GM12872 (cell line): ENCODE data around the gene RIBC1.

Experiments used
- CTCF ChIP-seq: IDR thresholded peaks from 3 replicates; pipeline ENCODE4 v1.5.1; 2011; ENCODE audit warnings: low read depth, mild to moderate bottlenecking, low read length, moderate library complexity; ENCODE audit not compliant: insufficient read depth

Gene RIBC1

GRCh38 chrX:53421772-53422085 lies 944 bp upstream of the RIBC1 start:
- TF ChIP-seq CTCF: no peak

- no peak for TF ChIP-seq CTCF
These were observed 400 bp upstream of the RIBC1 start, which contains the start of gene SMC1A for GRCh38 chrX:53422086-53422860. SMC1A (minus strand) TSS chrX:53422654; CDS start chrX:53422600, 54 bp downstream.

DNA sequence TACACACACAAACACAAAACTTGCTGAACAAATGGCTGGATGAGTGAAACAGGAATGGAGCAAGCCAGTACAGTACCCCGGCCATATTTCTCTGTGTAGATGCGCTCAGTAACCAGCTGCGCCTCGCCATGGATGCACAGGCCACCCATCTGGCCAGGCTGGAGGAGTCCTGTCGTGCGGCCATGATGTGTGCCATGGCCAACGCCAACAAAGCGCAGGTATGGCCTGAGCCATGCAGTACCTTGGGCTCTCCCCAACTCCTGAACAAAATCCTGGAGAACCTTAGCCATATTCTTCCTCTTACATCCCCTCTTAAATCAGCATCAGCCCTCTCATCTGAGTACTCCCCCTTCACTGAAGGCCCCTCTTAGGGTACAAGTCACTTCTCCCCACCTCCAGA lies 7.1 kb downstream of the RIBC1 start:
- TF ChIP-seq CTCF: no peak

DNA sequence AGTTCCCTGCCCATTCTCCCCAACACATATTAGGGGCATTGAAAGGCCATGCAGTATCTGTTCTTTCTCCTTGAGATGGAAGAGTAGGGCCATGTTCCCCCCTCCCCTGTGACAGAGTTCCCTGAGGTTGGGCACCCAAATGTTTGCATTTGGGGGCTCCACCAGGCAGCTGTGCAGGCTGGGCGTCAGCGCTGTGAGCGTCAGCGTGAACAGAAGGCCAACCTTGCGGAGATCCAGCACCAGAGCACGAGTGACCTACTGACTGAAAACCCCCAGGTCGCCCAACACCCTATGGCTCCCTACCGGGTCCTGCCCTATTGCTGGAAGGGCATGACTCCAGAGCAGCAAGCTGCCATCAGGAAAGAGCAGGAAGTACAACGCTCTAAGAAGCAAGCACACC lies 7.6 kb downstream of the RIBC1 start:
- no peak for TF ChIP-seq CTCF

- TF ChIP-seq CTCF: no peak
These were observed 11.3 kb downstream of the RIBC1 start, which contains the start of gene HSD17B10 for GRCh38 chrX:53433651-53434639. HSD17B10 (minus strand) TSS chrX:53434370; CDS start chrX:53434345, 25 bp downstream.

- TF ChIP-seq CTCF: peak; percentile 78
These were observed 13.3 kb downstream of the RIBC1 start for GRCh38 chrX:53435997-53436396.

DNA sequence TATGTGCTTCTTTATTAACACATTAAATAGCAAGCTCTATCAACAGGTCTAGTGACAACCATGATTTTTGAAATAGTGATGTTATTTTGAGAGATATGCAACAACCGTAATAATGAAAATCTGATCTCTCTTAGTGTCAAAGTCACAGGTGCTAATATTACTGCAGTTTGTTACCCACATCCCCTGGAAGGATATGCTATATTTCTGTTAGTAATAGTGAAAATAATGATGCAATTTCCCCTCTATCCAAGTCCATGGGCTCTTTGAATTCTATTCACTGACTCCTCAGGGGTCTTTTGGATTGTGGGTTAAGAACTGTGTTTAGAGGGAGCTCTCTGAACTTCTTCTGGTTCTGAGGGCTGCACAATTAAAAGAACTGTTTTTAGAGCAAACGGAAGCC lies 14.5 kb downstream of the RIBC1 start:
- TF ChIP-seq CTCF: no peak
